Sciatic nerve (tissue), 2 donors: ENCODE measurements around the gene FAM181A. TPM values are rescaled to one million over a fixed set of nuclear protein-coding genes. Genes with fewer than 3 reads are reported as not detected.

Experiments used
- ATAC-seq: fragments of 200-7000 bp; cut with Tn5 transposase; one replicate; pipeline ENCODE4 v1.9.1; 2020; ENCODE audit warnings: mild to moderate bottlenecking, moderate library complexity
- DNase-seq: peaks from one replicate; pipeline ENCODE4 v3.0.0-alpha.2; 2020; ENCODE audit warnings: low spot score
- intact Hi-C: fragments of 100-400 bp; cut with DNase I; formaldehyde crosslinking; loops from one replicate; pipeline ENCODE4 v1.14.2; 2022
- total RNA-seq: library from RNA; stranded (reverse); fragmentation: NEBNext Ultra II Directional; extraction: Animal tissue kit (Norgen Biotek cat#: 25700); gene quantifications from one replicate; pipeline ENCODE4 v1.2.1, GENCODE V29; 2021
- donor health status: DM: no; HTN: no; CAD: no.
- donor health status: DM: no; HTN: no; CAD: no.

FAM181A gene
- total RNA-seq, 1 donor from 2014 or later: not detected

DNA sequence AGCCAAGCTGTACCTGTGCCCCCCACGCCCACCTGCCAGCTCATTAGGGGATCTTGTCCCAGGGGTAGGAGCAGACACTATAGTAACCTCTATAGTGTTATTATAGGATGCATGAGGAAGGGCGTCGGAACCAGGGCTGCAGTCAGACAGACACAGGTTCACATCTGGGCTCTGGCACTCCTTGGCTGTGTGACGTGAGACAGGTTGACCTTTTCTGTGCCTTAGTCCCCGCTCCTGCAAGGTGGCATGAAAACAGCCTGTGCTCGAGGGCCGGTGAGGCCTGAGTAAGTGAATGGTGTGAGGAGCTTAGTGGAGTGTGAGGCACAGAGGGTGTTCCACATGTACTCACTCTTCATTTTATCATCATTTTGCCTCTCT is 30.2 kb downstream of the FAM181A start:
- intact Hi-C loops: no loop called here
- DNase-seq (no peak), ATAC-seq (no peak)

DNA sequence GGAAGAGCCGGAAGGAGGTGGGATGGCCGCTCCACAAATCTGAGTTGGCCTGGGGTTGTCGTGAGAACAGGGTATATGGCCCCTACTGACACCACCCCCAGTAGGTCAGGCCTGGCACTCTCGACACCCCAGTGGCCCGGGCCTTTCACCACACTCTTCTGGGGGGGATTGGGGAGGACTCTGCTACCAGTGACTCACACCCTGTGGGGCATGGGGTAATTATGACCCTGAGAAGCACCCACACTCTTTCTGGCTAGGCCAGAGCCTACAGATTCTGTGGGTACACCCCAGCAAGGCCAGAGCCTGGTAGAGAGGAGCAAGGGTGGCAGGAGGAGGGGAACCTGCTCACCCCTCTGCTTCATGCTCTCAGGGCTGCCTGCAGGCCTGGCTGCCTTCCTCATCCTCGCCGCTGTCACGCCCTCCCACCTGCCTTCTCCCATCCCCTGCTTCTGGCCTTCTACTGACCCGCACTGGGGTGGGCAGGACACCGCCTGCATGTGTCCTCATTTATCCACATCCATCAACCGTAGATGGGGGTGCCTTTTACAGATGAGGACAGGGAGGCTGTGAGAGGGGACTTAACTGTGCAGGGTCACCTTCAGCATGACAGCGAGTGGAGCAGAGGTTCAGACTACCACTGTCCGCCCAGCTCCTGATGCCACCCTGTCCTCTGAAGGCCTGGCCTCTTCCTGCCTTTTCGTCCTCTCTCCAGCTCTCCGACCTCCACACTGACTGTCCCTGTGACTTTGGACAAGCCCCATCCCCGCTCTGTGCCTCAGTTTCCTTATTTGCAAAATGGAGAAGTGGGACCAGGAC is 30.8 kb downstream of the FAM181A start:
- intact Hi-C loops: no loop called here
- ATAC-seq: no peak
- DNase-seq: no peak

DNA sequence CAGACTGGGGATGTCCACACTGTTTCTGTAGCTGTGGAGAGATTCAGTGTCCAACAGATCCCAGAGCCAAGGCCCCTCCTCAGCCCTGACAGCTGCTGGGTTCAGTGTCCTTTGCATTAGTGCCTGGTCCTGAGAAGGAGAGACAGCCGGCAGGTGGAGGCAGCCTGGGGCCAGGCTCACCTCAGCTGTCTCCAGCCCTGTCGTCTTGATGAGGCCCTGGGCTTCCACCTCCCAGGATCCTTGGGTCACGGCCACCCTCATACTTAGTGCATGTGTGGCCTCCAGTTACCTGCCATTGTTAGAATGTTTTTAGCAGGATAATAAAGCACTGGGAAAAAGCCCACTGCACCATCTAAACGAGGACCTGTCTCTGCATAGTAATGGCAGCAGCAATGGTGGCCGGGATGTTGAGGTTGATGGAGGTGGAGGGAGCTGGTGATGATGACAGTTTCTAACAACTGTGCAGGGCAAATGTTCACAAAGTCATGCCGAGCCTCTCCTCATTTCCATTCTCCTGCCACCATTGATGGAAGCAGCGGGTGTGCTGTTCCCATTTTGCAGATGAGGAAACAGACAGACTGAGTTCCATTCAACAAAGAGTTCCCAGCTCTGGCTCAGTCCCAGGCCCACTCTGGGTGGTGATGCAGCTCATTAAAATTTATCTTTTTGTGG is 31.6 kb downstream of the FAM181A start:
- ATAC-seq (no peak), DNase-seq (no peak)
- intact Hi-C loops: no loop called here

DNA sequence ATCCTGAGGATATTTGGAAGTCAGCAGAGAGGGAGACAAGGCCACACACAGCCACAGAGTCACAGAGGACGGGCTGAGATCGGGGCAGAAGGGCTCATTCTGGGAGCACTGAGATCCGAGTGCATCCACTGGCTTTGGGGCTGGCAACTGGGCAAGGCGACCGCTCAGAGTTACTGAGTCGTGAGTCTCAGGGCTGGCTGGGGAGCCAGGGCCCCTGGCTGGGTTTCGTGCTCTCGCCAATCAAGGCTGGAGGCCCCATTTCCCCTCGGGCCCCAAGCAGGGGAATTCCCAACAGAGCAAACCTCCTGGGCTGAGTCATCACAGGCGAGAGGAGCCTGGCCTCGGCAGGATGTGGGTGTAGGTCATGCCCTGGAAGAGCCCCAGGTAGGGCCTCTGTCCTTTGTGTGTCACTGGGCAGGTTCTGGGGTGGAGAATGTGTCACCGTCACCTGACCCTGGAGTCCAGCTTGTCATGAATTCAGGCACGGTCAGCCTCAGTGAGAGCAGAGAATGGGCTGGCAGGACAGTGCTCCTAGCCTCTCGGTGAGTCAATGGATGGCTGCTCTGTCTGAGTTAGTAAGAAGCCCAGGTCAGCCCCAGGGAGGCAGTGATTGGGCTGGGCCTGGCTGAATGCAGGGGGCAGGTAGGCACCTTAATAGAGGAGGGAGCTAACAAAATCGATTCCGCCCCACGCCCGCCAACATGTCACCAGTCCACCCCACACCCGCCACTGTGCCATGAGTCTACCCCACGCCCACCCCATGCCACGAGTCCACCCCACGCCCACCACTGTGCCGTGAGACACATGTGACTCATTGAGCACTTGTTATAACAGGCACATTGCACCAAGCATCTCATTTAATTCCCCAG is 32.3 kb downstream of the FAM181A start:
- DNase-seq: no peak

DNA sequence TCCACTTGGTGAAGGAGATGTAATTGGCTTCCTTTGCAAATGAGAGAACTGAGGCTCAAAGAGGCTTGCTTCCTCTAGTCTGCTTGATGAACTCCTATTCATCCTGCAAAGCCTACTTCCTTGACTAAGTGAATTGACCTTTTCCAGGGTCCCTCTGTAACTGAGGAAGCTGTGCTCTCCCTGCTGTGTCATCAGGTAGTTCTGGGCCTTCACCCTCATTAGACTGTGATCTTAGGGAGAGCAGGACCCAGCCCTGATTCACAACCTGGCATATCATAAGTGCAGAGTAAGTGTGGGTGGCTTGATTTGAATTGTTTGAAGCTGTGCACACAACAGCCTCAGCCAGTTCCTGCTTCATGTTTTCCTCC is 32.9 kb downstream of the FAM181A start:
- DNase-seq: no peak
- intact Hi-C loops: no loop called here
- no peak for ATAC-seq

More for the DNA sequence above, 32.3 kb downstream of the FAM181A start:
- no peak for ATAC-seq
- intact Hi-C loops: no loop called here

DNA sequence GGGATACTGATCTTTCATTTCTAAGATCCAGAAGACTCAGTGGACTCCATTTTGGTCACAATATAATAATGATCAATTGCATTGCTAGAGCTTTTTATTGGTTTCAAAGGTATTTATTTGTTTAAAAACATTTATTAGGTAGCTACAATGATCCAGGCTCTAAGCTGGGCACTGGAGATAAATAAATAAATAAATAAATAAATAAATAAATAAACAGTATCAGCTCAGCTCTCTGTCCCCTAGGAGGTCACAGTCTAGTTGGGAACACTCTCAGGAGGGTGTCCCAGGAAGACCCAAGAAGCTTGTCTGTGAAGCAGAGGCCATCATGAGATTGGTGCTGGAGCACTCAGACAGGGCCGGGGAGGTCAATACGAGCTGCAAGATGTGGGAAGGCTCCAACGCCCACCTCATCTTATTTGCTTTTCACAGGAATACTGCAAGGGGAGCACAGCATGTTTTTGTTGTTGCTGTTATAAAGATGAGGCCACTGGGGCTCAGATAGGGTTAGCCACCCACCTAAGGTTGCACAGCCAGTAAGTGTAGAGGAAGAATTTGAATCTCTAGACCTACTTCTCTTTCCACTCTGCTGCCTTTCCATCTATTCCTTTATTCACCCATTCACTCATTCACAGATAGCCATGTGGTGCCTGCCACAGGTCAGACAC is 33.8 kb downstream of the FAM181A start:
- intact Hi-C loops: no loop called here
- no peak for ATAC-seq
- DNase-seq: no peak

DNA sequence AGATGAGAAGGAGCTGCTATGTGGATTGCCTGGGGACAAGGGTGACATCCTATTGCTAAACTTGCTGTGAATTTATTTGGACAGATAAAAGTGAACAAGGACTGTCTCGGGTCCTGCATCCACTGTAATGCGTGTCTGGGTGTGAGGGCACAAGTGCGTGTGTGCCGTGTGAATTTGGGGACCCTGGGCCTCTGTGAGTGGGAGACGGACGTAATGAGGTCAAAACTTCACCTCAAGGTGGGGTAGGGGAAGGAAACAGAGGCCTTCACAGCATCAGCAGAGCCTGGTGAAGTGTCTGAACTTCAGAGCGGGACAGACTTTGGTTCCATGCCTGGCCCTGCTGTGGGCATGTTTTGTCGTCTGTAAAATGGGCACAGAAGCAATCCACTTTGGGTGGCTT is 34.5 kb downstream of the FAM181A start:
- DNase-seq: no peak
- intact Hi-C loops: no loop called here
- no peak for ATAC-seq

DNA sequence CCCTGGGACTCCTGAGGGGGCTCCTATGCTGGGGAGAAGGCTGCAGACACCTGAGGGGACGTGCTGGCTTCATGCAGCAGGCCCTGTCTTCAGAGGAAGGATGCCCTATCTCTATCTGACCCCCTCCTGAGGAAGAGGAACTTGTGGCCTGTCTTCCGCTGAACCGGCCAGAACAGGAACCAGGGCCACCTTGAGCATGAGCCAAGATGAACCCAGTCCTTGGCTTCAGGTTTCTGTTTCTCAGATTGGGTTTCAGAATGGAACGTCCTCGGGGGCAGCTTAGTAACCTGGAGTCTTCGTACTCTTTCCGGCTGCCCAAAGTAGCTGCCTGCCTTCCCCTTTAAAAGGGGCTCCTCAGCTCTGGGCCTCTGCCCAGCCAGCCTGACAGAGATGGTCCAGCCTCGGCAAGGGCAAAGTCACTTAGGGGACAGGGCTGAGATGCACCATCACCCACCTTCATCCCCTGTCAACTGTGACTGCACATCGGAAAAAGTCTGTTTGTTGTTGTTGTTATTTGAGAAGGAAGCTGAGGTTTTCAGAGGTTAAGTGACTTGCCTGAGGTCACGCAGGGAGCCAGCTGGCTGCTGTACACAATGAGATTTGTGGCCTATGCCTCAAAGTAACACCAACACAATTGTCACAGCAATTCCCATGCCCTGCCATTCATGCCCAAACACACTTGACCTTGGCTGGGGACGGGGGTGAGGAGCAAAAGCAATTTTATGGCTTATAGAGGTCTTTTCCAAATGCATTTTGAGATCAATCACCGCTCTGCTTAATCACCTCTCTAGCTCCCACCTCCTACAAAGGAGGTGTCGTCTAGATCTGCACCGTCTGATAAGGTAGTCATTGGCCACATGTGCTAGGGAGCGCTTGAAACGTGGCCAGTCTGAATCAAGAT is 35.8 kb downstream of the FAM181A start:
- peak; percentile 53 for ATAC-seq

DNA sequence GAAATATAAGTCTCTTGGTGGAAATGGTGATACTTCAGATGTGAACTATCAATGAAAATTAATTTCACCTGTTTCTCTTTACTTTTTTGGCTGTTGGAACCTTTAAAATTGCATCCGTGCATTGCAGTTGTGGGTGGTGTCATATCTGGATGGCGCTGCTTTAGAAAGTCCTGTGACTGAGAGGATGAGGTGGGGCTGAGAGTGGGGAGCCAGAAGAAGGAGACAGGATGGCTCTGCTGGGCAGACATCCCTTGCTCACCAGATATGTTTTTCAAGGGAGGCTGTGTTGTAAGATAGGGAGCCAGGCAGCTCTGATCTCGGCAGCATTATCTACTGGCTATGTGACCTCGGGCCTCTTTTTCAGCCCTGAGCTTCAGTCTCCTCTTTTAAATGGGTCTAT is 36.5 kb downstream of the FAM181A start:
- DNase-seq: no peak
- intact Hi-C loops: no loop called here
- no peak for ATAC-seq

More for the DNA sequence above, 35.8 kb downstream of the FAM181A start:
- intact Hi-C loops: no loop called here
- DNase-seq: no peak

DNA sequence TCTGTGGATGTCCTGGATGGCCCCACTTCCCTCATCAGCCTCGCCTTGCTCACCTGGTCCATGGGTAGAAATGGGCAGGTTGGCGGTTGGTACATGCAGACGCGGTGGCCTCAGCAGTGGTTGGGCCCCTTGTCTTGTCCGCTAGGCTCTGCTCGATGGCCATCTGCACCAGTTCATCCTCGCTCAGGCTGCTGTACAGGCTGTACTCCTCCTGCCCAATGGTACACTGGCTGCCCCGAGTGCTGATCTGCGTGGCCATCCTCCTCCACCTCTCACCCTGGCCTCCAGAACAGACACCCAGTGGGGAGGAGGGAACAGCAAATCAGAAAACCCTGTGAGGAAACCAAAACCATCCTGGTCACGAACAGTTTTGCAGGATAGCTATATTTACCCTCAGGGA is 37.1 kb downstream of the FAM181A start:
- DNase-seq (no peak), ATAC-seq (no peak)
- intact Hi-C loops: no loop called here

DNA sequence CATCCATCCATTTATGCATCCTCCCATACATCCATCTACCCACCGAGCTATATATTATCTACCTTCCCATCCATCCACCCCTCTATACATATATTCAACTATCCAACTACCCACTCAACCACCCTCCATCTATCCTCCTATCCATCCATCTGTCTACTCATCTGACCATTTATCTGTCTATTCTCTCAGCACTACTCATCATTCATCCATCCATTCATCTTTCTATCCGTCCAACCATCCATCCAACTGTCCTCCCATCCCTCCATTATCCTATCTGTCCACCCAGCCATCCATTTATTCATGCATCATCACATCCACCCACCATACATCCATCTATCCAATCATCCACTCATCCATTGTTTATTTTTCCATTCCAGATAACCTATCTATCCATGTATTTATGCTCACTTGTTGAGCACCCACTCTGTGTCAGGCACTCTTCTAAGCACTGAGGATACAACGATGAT is 37.7 kb downstream of the FAM181A start:
- no peak for DNase-seq
- ATAC-seq: no peak
- intact Hi-C loops: no loop called here

DNA sequence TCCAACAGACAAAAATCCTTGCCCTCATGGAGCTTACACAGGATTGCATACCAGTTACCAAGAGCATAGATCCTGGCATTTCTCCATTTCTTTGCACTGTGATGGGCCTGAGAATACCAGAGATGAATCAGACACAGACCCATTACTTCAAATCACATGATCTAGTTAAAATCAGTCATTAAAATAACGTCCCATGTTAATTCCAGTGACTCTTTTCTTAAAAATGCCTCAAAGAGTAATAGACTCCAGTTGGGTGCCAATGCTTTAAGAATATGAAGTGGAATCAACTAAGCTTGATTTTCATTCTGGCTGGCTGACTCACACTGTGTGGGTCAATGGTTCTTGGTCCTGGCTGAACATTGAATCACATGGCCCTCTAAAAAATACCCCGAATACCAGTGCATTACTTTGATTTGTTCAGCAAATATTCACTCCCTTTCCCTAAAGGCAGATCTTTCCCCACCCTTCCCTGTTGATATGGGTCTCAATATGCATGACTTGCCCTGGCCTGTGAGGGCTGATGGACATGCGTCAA is 38.2 kb downstream of the FAM181A start:
- intact Hi-C loops: no loop called here
- no peak for DNase-seq
- peak; percentile 48 for ATAC-seq

DNA sequence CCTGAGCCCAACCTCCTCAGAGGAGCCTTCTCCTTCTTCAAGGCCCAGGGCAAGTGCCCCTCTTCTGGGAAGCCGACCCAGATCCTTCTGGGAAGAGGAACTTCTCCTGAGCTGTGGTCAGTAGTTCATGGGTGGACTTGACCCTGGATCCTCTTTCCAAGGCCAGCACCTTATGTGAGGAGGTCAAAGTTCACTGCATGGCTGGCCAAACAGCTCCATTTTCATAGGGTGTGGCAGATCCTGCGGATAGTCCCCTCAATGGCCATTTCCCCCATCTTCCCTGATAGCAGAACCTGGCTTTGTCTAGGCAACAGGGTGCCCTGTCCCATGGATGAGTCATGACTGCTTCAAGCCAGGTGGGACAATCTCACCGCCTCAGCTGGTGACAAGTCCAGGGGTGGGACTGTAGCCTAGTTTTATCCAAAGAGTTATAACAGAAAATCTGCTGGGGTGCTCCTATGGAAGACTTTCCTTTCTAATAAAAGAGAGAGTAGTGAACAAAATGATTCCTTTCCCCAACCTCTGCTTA is 38.9 kb downstream of the FAM181A start:
- DNase-seq (no peak), ATAC-seq (no peak)
- intact Hi-C loops: no loop called here

DNA sequence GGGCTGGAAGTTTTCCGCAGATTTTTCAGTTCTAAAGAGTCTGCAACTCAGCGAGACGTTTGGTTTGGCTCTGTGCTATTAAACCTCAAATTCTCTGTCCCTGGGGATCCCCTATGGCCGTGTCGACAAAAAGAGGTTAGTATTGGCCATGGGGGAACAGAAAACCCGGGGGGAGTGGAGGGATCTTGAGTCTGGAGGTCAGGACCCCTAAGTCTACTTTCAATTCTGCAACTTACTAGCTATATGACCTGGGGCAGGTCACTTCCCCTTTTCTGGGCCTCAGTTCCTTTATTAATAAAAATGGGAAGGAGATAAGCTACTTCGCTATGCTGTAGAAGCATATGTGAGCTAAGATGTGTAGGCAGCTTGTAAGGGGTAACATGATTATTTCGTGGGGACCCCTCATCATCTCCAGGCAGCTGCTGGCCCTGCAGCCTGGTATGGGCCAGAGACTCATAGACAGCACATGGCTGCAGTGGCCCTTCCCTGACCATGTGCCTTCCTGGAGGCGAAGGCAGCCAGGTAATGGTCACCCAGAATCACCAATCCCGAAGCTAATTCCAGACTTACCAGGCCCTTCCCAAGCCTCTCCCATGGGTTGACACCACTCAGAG is 40.6 kb downstream of the FAM181A start:
- ATAC-seq (no peak), DNase-seq (no peak)
- intact Hi-C loops: no loop called here

DNA sequence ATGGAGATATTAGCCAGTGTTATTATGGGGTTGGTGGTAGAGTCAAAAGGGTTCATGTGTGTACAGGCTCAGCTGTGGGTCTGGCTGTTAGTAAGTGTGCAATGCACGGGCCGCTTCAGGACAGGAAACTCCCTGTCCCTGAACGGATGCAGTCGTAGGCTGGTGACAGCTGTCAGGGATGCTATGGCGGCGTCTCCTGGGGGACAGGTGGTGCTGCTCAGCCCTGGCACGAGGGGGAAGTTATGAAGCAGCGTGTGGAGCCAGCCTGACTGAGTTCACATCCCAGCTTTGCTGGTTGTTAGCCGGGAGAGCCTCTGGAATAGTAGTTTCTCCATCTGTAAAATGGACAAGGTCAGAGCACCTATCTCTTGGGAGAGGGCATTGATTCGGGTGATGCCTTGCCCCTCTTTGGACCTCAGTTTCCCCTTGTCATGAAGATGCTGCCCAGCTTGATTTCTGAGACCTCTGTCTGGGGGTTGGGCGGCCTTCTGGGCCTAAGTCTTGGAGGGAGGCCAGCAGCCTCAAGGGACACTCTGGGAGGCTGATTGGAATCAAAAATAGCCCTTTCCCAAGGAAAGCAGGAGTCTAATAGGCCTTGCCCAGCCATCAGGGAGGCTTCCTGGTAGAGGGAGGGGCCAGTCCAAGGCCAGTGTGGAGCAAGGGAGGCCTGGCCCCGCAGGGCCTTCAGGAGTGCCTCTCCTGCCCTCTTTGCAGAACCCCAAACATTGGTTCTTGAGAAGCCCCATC is 42.1 kb downstream of the FAM181A start:
- intact Hi-C loops: no loop called here
- no peak for ATAC-seq
- no peak for DNase-seq

DNA sequence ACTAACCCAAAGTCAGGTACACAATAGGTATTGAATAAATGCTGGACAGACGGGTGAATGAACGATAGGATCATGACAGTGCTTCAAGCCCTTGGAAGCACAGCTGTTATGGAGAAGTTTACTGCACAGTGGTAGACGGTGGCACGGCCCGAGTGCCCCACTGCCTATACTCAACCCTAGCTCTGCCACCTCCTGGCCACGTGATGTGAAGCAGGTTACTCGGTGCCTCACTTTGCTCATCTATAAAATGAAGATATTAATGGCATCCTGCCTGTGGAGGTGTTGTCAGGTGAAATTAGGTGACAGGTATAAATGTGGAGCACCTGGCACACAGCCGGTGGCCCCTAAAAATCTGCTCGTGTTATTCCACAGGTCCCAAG is 43.4 kb downstream of the FAM181A start:
- intact Hi-C loops: no loop called here
- no peak for DNase-seq
- ATAC-seq: no peak
